Stomach (tissue), 9 donors: ENCODE data around the gene PRDM8. TPM values are rescaled to one million over a fixed set of nuclear protein-coding genes. Genes with fewer than 3 reads are reported as not detected.

Experiments used
- DNase-seq, 2 donors: peaks; one replicate each; pipeline versions ENCODE4 v3.0.0 to v3.0.0-alpha.2; 2013 to 2019
- H3K27ac ChIP-seq, 5 donors: fragments of 200-600 bp in 4 of 5; sonication (generic) in 4 of 5; one replicate each; pipeline ENCODE4 v1.5.1; 2013 to 2019; ENCODE audit warnings: mild to moderate bottlenecking in 1 of 5, moderate library complexity in 1 of 5
- H3K27me3 ChIP-seq, 3 donors: fragments of 200-600 bp; sonication (generic); one replicate each; pipeline ENCODE4 v1.5.1; 2017 to 2019; ENCODE audit warnings: mixed run types in 1 of 3
- H3K36me3 ChIP-seq, 4 donors: fragments of 200-600 bp; sonication (generic); 1 replicate in 3 of 4; 2 replicates in 1 of 4; pipeline ENCODE4 v1.5.1; 2016 to 2019
- H3K4me1 ChIP-seq, 4 donors: fragments of 200-600 bp; sonication (generic); one replicate each; pipeline ENCODE4 v1.5.1; 2016 to 2019
- H3K4me3 ChIP-seq, 4 donors: fragments of 200-600 bp; sonication (generic) in 3 of 4; one replicate each; pipeline ENCODE4 v1.5.1; 2016 to 2019; ENCODE audit warnings: mild to moderate bottlenecking in 1 of 4
- H3K9me3 ChIP-seq, 4 donors: fragments of 200-600 bp; sonication (generic); one replicate each; pipeline ENCODE4 v1.5.1; 2016 to 2019
- EP300 ChIP-seq: sonication (generic); formaldehyde crosslinking; IDR thresholded peaks from one replicate; pipeline ENCODE4 v1.6.1; 2017; ENCODE audit warnings: antibody characterized with exemption
- POLR2A ChIP-seq, 4 donors: fragments of 450-650 bp; IDR thresholded peaks; one replicate each; pipeline ENCODE4 v1.6.1; 2016; ENCODE audit warnings: antibody characterized with exemption in 4 of 4, control low read depth in 2 of 4, mild to moderate bottlenecking in 1 of 4, moderate library complexity in 1 of 4
- POLR2AphosphoS5 ChIP-seq, 3 donors: sonication (generic); formaldehyde crosslinking; IDR thresholded peaks; one replicate each; pipeline ENCODE4 v1.6.1; 2016; ENCODE audit warnings: antibody characterized with exemption in 3 of 3
- WGBS, 5 donors: extraction: QIAGEN DNeasy Blood & Tissue Kit in 3 of 5; methylation state at CpG; one replicate each; pipeline versions ENCODE4 v1.1.5 to v1.1.7; 2013 to 2018; 5-methylcytosine and 5-hydroxymethylcytosine counted together
- intact Hi-C: fragments of 100-400 bp; cut with DNase I; formaldehyde crosslinking; loops from one replicate; pipeline ENCODE4 v1.15.1; 2023; ENCODE audit warnings: low total_unique reads
- polyA plus RNA-seq, 3 donors: library from polyadenylated mRNA; stranded (reverse); fragments of 200-250 nt; gene quantifications; one replicate each; pipeline ENCODE4 v1.2.3, GENCODE V29; 2013
- total RNA-seq, 5 donors: library from RNA; depleted of rRNA; stranded (reverse); fragments of >200 nt; gene quantifications; one replicate each; pipeline versions ENCODE4 v1.1.0 to v1.2.3, GENCODE V29; 2014 to 2016
- TF ChIP-seq, protein P1 (sequence below), 7 experiments: fragments of 450-650 bp in 4 of 7; fragments of 200-600 bp in 3 of 7; sonication (generic) in 3 of 7; IDR thresholded peaks; one replicate each; pipeline ENCODE4 v1.5.1; 2016 to 2019; ENCODE audit warnings: antibody characterized with exemption in 7 of 7, control low read depth in 2 of 7, mild to moderate bottlenecking in 1 of 7
- donor health status: healthy with polysubstance abuse.
- donor health status: Bipolar disorder and iron deficiency.
- donor health status: healthy.

The PRDM8 gene
- total and polyA plus RNA-seq, 8 donors: 1.6 to 22.8 (median 2.9) TPM; not detected in 1

DNA sequence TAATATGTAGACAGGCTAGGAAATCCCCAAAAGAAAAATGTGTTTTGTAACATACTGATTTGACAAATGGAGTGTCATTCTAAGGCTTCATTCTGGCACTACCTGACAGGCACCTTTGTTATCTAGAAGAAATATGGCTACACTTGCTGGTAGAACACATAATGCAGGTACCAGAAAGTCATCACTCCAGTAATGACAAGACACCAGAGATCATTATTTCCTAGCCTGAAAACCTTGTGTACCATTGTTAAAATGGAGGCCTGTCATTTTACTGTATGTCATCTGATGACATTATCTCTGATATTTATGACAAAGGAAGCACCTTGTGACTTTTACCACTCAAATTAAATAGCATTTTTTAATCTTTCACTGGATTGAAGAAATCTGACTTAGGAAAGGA is 55.6 kb downstream of the PRDM8 start:
- Histone ChIP-seq H3K27me3 (peaks cover 0 to 23% (median 0%) of the 10 kb centered on the region in 3 donors), H3K4me3 (no peak overlapping the region), H3K4me1 (no peaks in the 10 kb centered on the region), H3K36me3 (no peaks in the 10 kb centered on the region), H3K9me3 (no peaks in the 10 kb centered on the region), H3K27ac (no peak overlapping the region)
- DNase-seq: no peak
- intact Hi-C loops: no loop called here
- TF ChIP-seq, protein P1, sequence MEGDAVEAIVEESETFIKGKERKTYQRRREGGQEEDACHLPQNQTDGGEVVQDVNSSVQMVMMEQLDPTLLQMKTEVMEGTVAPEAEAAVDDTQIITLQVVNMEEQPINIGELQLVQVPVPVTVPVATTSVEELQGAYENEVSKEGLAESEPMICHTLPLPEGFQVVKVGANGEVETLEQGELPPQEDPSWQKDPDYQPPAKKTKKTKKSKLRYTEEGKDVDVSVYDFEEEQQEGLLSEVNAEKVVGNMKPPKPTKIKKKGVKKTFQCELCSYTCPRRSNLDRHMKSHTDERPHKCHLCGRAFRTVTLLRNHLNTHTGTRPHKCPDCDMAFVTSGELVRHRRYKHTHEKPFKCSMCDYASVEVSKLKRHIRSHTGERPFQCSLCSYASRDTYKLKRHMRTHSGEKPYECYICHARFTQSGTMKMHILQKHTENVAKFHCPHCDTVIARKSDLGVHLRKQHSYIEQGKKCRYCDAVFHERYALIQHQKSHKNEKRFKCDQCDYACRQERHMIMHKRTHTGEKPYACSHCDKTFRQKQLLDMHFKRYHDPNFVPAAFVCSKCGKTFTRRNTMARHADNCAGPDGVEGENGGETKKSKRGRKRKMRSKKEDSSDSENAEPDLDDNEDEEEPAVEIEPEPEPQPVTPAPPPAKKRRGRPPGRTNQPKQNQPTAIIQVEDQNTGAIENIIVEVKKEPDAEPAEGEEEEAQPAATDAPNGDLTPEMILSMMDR (IDR thresholded peaks at IDR 0.05): no peak
- TF ChIP-seq EP300 (no peak), POLR2A (IDR thresholded peaks at IDR 0.05) (no peak)

DNA sequence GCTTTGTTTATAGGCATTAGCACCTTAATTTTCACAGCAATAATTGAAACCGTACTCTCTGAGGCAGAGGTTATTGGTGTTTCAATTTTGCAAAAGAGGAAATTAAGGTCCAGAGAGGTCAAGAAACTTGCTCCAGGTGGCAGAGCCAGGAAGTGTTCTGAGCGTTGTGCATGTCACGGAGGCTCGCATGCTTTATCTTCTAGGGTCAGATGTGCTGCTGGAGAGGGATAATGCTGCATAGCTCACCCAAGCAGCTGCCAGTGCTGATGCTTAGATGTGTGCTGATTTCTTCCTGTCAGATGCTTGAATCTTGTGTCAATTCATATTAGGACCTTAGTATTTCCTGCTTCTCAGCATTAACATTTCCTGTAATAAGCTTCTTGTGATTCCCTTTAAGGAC is 56.2 kb downstream of the PRDM8 start:
- Histone ChIP-seq H3K9me3 (no peaks in the 10 kb centered on the region), H3K27me3 (peaks cover 0 to 23% (median 0%) of the 10 kb centered on the region in 3 donors), H3K27ac (no peak overlapping the region), H3K36me3 (no peaks in the 10 kb centered on the region), H3K4me1 (no peaks in the 10 kb centered on the region), H3K4me3 (no peak overlapping the region)
- TF ChIP-seq EP300 (no peak), POLR2AphosphoS5 (IDR thresholded peaks at IDR 0.05) (no peak), POLR2A (IDR thresholded peaks at IDR 0.05) (no peak)
- TF ChIP-seq, protein P1 (IDR thresholded peaks at IDR 0.05): no peak
- 50 to 65% (median 54%) methylated on average over 4 of the region's 4 CpGs for WGBS, 5 donors
- no peak for DNase-seq
- intact Hi-C loops: no loop called here

Other genes starting within 250 kb of the PRDM8 start
- gene ANTXR2, start 124.3 kb upstream of the PRDM8 start, total RNA-seq: 100 to 1,000 TPM in 2 of 5 donors, 10 to 100 TPM in 3; 30.3 to 116 (median 69.2) TPM
- gene ANTXR2, start 124.3 kb upstream of the PRDM8 start, polyA plus RNA-seq: 10 to 100 TPM in 2 of 3 donors, 1 to 10 TPM in 1; 8.3 to 19.0 (median 10.5) TPM
- gene FGF5, start 69.2 kb downstream of the PRDM8 start, total RNA-seq: under 1 TPM in 1 of 5 donors, not detected in 4; 0.18 TPM
- gene FGF5, start 69.2 kb downstream of the PRDM8 start, polyA plus RNA-seq: not detected
- under 1 TPM in 1 of 5 donors, not detected in 4; 0.73 TPM for gene CFAP299, start 138.2 kb downstream of the PRDM8 start, total RNA-seq
- not detected for gene CFAP299, start 138.2 kb downstream of the PRDM8 start, polyA plus RNA-seq